NCI-H774 (cell line): Measurements from ENCODE around the gene CARMIL1.

Experiments used
- DNase-seq: peaks from one replicate; lab custom pipeline; 2025; lab: John Stamatoyannopoulos, UW

CARMIL1 gene

DNA sequence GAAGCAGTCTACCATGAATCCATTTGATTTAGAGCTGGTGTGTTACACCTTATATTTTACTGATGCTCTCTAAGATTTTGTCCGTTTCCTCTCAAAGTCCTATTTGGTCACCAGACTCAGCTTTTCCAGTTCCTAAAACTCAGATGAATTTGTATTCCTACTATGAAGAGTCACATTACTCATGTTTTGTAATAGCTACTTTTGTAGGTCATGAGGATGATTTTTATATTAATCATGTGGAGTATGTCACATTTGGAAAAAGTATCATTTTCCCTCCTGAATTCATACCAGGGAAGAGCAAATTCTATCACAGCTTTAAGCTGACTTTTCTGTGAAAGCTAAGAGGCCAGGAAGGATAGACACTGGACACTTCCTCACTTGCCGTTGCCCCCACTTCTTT is 232.2 kb downstream of the CARMIL1 start:
- no peak for DNase-seq

- DNase-seq = no peak
Measured at GRCh38 chr6:25512560-25512959, 233.4 kb downstream of the CARMIL1 start.

- DNase-seq = no peak
Measured at GRCh38 chr6:25519856-25520255, 240.7 kb downstream of the CARMIL1 start.

- DNase-seq = no peak
Measured at GRCh38 chr6:25524542-25524941, 245.4 kb downstream of the CARMIL1 start.

DNA sequence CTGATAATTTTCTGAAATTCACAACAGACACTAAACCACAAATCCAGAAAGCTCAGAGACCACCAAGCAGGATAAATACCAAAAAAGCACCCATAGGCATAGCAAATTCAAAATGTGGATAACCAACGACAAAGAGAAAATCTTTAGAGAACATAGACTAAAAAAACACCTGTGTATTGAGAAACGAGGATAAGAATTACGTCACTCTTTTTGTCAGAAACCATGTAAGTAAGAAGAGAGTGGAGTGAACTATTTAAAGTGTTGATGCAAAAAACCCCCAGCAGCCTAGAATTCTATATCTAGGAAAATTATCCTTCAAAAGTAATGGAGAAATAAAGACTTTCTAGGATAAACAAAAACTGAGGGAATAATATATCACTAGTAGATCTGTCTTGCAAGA is 245.9 kb downstream of the CARMIL1 start:
- DNase-seq = no peak

DNA sequence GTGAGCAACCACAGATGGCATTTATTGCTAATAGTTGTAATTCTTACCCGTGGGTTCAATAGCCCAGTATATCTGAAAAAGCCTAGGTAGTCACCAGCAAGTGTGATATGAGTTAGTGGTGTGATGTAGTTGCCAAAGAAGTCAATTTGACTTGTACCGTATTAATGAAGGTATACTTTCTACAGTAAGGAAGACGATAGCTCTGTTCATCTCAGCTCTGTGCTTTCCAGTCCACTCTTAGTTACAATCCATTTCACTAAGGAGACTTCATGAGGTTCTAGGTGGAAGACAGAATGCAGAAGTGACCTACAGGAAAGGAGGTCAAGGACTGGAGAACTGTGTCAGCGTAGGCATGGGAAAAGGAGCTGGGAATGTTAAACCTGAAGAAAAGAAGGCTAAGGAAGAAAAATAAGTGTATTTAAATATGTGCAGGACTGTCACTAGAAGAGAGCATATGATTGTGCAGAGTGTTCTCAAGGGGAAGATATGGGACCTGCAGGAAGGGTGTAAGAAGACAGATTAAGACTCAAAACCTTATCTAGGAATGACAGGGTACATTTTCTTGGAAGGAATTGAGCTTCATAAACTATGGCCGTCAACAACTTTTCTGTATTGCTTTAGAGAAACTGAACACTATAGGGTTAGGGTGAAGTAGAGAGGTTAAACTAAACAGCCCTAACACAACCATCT is 255.9 kb downstream of the CARMIL1 start:
- no peak for DNase-seq

- no peak for DNase-seq
Measured at GRCh38 chr6:25535632-25536225, 256.6 kb downstream of the CARMIL1 start.

DNA sequence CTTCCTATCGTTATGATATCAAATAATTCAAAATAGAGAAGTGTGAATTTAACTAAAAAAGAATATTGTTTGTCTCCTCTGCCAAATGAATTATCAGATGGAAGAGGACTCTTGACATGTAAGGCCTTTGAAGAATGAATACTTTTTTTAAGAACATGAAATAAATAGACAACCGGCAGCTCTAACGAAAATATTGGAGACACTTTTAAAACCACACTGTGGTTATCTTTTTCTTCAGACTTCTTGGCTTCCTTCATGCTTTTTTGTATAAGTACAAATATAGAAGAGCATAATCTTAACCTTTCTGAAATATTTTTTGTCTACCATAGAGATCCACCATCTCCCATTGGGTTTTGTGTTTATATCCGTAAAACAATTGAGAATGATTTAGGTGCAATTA is 257.6 kb downstream of the CARMIL1 start:
- no peak for DNase-seq

- DNase-seq = no peak
Measured at GRCh38 chr6:25537349-25538018, 258.3 kb downstream of the CARMIL1 start.

- DNase-seq = no peak
Measured at GRCh38 chr6:25541228-25541627, 262.1 kb downstream of the CARMIL1 start.

- no peak for DNase-seq
Measured at GRCh38 chr6:25542984-25543910, 264.1 kb downstream of the CARMIL1 start.

DNA sequence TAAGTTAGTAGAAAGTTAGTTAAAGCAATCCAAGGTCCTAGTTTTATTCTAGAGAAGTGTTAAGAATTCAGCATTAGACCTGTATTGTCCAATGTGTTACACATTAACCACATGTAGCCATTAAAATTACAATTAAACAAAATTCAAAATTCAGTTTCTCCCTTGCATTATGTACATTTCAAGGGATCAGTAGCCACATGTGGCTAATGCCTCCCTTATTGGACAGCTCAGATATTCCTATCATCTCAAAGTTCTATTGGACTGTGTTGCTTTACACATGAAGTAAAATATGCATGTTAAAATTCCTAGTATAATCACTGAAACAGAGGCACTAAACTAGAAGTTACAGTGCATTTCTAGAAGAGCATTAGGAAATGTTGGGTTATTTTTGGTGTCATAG is 265.7 kb downstream of the CARMIL1 start:
- no peak for DNase-seq

DNA sequence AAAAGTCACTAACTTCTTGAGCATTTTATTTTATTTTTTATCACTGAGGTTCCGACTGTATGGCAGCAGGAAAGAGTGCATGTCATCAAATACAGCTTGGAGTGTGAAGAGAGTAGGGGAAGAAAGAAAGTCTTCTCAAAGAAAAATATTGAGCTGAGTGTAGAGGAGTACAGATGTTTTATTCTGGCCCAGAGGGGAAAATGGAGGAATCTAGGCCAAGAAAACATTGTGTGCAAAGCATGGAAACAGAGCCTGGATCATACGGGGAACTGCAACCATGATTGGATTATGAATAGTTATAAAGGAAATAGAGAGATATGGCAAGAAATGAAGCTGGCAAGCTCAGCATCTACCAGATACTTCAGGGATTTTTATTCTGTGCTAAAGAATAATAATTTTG is 268.6 kb downstream of the CARMIL1 start:
- no peak for DNase-seq

GRCh38 chr6:25548451-25548850 is 269.3 kb downstream of the CARMIL1 start:
- DNase-seq = no peak

- DNase-seq = no peak
Measured at GRCh38 chr6:25550631-25551030, 271.5 kb downstream of the CARMIL1 start.

DNA sequence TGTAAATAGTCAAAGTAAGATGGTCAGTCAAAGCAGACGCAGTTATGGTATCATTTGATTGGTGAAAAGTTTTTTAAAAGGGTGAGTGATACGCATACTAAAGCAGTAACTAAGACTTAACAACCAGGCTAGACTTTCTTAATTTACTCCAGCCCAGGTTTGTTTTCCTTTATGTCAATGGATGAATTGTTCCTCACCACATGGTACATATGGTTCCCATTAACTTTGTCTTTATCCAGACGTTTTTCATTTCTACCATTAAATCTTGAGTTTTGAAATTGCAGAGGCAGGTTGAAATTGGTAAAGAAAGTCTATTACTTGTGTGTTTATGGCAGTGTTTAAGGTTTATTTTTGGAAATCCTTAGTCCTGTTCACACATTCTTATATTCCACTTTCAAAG is 274.3 kb downstream of the CARMIL1 start:
- DNase-seq = no peak

- DNase-seq = no peak
Measured at GRCh38 chr6:25555188-25555587, 276.0 kb downstream of the CARMIL1 start.

DNA sequence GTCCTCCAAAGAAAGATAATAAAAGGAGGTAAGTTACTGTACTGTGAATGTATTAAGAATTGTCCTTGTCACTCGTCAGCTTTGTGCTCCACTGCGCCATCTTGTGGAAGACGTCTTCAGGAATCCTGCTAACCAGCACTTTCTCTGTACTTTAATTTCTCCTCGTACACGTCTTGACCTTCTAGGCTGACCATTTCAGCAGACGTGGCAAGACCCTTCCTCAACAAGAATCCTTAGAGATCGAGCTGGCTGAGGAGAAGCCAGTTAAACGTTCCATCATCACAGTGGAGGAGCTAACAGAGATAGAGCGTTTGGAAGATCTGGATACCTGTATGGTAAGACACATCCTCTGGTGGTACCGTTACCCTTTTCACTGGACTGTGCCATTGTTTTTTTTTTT is 277.3 kb downstream of the CARMIL1 start:
- peak; percentile 37 for DNase-seq

GRCh38 chr6:25558155-25558817 is 279.1 kb downstream of the CARMIL1 start:
- no peak for DNase-seq

DNA sequence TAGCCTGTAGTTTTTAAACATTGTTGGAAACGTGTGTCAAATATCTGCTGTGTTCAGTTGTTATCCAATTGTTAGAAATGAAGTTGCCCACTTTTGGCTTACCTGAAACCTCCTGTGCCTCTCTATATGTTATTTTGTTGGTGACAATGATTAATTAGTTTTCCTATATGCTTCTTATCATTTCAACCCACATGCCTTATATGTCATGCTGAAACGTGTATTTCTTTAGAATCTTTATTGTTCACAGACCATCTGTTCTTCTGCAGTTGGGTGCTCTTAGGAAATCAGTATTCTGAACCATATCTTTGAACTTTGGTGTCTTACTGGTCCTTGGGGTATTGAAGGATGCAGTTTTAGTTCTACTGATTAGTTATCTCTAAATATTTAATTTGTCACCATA is 281.7 kb downstream of the CARMIL1 start:
- DNase-seq = no peak

GRCh38 chr6:25564943-25565342 is 285.8 kb downstream of the CARMIL1 start:
- no peak for DNase-seq

- DNase-seq = no peak
Measured at GRCh38 chr6:25570578-25570977, 291.4 kb downstream of the CARMIL1 start.
